Astrocyte of the spinal cord (primary cell): ENCODE data around the gene ATP6AP1.

Source experiments
- DNase-seq: peaks from one replicate; pipeline ENCODE4 v3.0.0; 2011; ENCODE audit warnings: low read depth, low spot score
- H3K4me3 ChIP-seq: 2 replicates; pipeline ENCODE4 v1.5.1; 2011; ENCODE audit warnings: low read depth, mild to moderate bottlenecking, low read length, moderate library complexity
- CTCF ChIP-seq: IDR thresholded peaks from 2 replicates; pipeline ENCODE4 v1.5.1; 2012; ENCODE audit warnings: low read depth, mild to moderate bottlenecking, low read length, inconsistent platforms
- in situ Hi-C: cut with HindIII; loops from 2 replicates; pipeline ENCODE4 v1.10.0; 2017; ENCODE audit warnings: low sequenced_read_pairs

The ATP6AP1 gene

GRCh38 chrX:154478728-154479622, 50.5 kb downstream of the ATP6AP1 start, which contains the start of gene LAGE3:
LAGE3 (minus strand) TSS chrX:154479281; CDS start chrX:154478915, 366 bp downstream.
- in situ Hi-C loops, result no loop called here
- DNase-seq, result peak; percentile 88
- peak within 1 kb of the TSS; percentile 51 for H3K4me3 ChIP-seq
- no peak for TF ChIP-seq CTCF

- DNase-seq, result no peak
- no peak for TF ChIP-seq CTCF
- in situ Hi-C loops, result no loop called here
- no peak overlapping the region for H3K4me3 ChIP-seq
These were observed 52.7 kb downstream of the ATP6AP1 start for GRCh38 chrX:154481195-154481594.

- H3K4me3 ChIP-seq, result no peak overlapping the region
- no peak for TF ChIP-seq CTCF
- DNase-seq, result no peak
- in situ Hi-C loops, result no loop called here
These were observed 53.6 kb downstream of the ATP6AP1 start for GRCh38 chrX:154481911-154482601.

GRCh38 chrX:154482786-154483185, 54.3 kb downstream of the ATP6AP1 start:
- no peak for DNase-seq
- no peak overlapping the region for H3K4me3 ChIP-seq
- no peak for TF ChIP-seq CTCF
- in situ Hi-C loops, result no loop called here

- in situ Hi-C loops, result no loop called here
- TF ChIP-seq CTCF, result no peak
- H3K4me3 ChIP-seq, result no peak overlapping the region
- DNase-seq, result no peak
These were observed 54.8 kb downstream of the ATP6AP1 start for GRCh38 chrX:154483325-154483724.

- no peak overlapping the region for H3K4me3 ChIP-seq
- in situ Hi-C loops, result no loop called here
- no peak for DNase-seq
- no peak for TF ChIP-seq CTCF
These were observed 56.0 kb downstream of the ATP6AP1 start for GRCh38 chrX:154484255-154485149.
